Thoracic aorta (tissue), 2 donors: ENCODE measurements around the gene PTGES3. TPM values are rescaled to one million over a fixed set of nuclear protein-coding genes. Genes with fewer than 3 reads are reported as not detected.

Experiments
- ATAC-seq: fragments of 150-250 bp; one replicate; pipeline ENCODE4 v1.8.0; 2017; ENCODE audit warnings: low read depth; ENCODE audit not compliant: insufficient number of reproducible peaks, low FRiP score
- DNase-seq: peaks from one replicate; pipeline ENCODE4 v3.0.0-alpha.2; 2020; ENCODE audit warnings: low spot score
- H3K27ac ChIP-seq, 2 donors: fragments of 200-600 bp; sonication (generic); 1 replicate in 1 of 2; 2 replicates in 1 of 2; pipeline ENCODE4 v1.5.1; 2016; ENCODE audit warnings: mild to moderate bottlenecking in 2 of 2, moderate library complexity in 2 of 2
- H3K27me3 ChIP-seq: fragments of 200-600 bp; sonication (generic); replicated peaks from 2 replicates; pipeline ENCODE4 v1.6.0; 2016; ENCODE audit warnings: mild to moderate bottlenecking; ENCODE audit not compliant: insufficient read depth
- H3K36me3 ChIP-seq: fragments of 200-600 bp; sonication (generic); one replicate; pipeline ENCODE4 v1.5.1; 2016
- H3K4me1 ChIP-seq, 2 donors: fragments of 200-600 bp; sonication (generic); 1 replicate in 1 of 2; 2 replicates in 1 of 2; pipeline versions ENCODE4 v1.5.1 to v1.6.0; 2016; ENCODE audit warnings: low read depth in 2 of 2, mild to moderate bottlenecking in 1 of 2; ENCODE audit not compliant: control insufficient read depth in 1 of 2
- H3K4me3 ChIP-seq: fragments of 200-600 bp; sonication (generic); 2 replicates; pipeline ENCODE4 v1.5.1; 2016; ENCODE audit warnings: mild to moderate bottlenecking
- H3K9me3 ChIP-seq: fragments of 200-600 bp; sonication (generic); 2 replicates; pipeline ENCODE4 v1.5.1; 2016
- total RNA-seq, 2 donors: library from RNA; depleted of rRNA; stranded (reverse); fragments of >200 nt; gene quantifications; one replicate each; pipeline versions ENCODE4 v1.1.0 to v1.2.3, GENCODE V29; 2016
- TF ChIP-seq, protein P1 (sequence below): fragments of 200-600 bp; sonication (generic); IDR thresholded peaks from one replicate; pipeline ENCODE4 v1.5.1; 2019; ENCODE audit warnings: antibody characterized with exemption

The PTGES3 gene
- total RNA-seq, 2 donors from 2014 or later, result 70.4 to 97.6 TPM

DNA sequence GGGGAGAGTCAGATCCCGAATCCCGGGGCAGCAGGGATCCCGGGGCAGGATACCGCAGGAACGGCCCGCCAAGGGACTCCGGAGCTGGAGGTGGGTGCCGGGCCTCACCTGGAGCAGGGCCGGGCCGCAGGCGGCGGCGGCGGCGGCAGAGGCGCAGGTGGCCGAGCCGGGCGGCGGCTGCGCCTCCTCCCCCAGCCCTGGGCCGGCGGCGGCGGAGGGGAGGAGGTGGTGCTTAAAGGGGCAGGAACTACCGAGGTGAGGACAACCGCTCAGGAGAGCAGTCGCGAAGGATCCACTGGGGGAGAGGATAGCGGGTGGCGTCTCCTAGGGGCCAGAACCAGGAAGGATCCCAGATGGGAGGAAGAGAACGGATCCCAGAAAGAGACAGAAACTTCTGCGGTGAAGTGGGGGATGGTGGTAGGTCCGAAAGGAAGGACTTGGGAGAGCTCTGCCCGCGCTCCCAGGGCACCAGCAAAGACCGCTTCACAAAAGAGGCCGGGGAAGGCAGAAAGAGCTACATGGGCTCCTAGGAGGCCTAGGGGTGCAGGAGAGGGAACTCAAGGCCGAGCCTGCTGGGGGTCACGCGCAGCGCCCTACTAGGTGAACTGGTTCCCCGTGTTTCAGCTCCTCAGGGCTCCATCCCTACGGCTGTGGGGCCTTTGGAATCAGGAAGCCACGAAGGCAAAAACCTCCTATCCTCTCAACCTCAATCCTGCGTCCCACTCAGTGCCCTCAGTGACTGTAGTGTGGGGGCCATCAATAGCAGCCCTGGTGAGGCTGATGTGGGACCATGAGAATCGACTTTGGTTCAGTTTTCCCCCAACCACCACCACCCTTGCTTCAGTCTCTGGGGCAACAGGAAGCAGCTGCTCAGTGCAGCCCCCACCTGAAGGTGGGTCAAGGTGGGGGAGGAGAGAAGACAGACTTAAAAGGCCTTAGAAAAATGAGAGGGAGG, 53.0 kb downstream of the PTGES3 start:
- no peaks in the 10 kb centered on the region for H3K27me3 ChIP-seq
- no peak for DNase-seq
- peaks cover 24% of the 10 kb centered on the region for H3K36me3 ChIP-seq
- H3K27ac ChIP-seq, result peak overlapping the region; percentile 87 to 88
- ATAC-seq, result no peak
- TF ChIP-seq, protein P1, sequence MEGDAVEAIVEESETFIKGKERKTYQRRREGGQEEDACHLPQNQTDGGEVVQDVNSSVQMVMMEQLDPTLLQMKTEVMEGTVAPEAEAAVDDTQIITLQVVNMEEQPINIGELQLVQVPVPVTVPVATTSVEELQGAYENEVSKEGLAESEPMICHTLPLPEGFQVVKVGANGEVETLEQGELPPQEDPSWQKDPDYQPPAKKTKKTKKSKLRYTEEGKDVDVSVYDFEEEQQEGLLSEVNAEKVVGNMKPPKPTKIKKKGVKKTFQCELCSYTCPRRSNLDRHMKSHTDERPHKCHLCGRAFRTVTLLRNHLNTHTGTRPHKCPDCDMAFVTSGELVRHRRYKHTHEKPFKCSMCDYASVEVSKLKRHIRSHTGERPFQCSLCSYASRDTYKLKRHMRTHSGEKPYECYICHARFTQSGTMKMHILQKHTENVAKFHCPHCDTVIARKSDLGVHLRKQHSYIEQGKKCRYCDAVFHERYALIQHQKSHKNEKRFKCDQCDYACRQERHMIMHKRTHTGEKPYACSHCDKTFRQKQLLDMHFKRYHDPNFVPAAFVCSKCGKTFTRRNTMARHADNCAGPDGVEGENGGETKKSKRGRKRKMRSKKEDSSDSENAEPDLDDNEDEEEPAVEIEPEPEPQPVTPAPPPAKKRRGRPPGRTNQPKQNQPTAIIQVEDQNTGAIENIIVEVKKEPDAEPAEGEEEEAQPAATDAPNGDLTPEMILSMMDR, result peak; percentile 14
- H3K4me3 ChIP-seq, result peak overlapping the region; percentile 81
- H3K9me3 ChIP-seq, result no peaks in the 10 kb centered on the region
- H3K4me1 ChIP-seq, result peaks cover 42 to 46% of the 10 kb centered on the region in 2 donors

DNA sequence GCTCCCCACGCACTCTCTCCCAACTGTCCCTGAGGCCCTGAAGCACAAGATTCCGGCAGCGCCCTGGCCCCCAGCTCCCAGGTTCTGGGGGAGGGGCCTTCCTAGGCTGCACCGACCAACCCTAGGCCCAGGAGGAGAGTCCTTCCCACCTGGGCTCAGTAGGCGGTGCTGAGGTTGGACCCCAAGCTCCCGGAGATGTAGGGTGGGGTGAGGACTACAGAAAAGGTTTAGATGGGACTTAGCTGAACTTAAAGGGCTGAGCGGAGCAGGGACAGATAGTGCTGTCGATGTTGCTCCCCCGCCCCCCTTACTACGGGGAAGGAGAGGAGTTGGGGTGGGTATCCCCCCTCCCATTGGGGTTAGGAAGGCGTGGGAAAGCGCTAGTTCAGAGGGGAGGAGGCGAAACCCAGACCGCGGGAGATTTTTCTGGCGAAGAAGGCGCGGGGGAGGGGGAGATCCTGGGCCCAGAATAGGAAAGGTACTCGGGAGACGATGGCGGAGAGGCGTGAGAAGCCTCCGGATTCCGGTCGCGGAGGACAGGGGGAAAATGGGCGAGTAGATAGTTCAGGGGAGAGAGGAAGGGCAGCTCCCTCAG, 53.7 kb downstream of the PTGES3 start:
- ATAC-seq (no peak), DNase-seq (no peak)
- no peaks in the 10 kb centered on the region for H3K9me3 ChIP-seq
- no peaks in the 10 kb centered on the region for H3K27me3 ChIP-seq
- peak overlapping the region; percentile 87 to 88 for H3K27ac ChIP-seq
- peak overlapping the region; percentile 81 for H3K4me3 ChIP-seq
- TF ChIP-seq, protein P1, result no peak
- peaks cover 42 to 46% of the 10 kb centered on the region in 2 donors for H3K4me1 ChIP-seq
- H3K36me3 ChIP-seq, result peaks cover 16% of the 10 kb centered on the region

DNA sequence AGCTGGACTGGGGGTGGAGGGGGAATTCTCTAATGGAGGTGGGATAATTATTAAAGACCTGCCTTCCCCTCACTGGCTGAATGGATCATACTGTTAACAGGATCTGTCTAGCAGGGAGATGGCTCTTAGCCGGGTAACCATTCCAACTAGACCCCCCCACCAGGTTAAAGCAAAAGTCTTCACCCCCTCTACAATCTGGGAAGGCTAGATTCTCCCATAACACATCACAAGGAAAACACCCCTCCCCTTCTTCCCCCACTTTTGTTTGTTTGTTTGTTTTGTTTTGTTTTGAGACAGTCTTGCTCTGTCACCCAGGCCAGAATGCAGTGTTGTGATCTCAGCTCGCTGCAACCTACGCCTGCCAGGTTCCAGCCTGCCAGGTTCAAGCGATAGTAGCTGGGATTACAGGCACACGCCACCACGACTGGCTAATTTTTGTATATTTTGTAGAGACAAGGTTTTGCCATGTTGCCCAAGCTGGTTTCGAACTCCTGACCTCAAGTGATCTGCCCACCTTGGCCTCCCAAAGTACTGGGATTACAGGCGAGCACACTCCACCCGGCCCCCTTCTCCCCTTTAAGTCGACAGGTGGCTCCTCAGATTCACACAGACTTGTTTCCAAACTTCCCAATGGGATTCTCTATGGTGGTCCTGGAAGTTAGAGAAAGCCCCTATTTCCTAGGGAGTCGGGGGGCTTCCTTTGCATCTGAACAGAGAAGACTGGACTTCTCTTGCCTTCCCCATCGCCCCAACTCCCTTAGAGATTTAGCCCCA, 54.4 kb downstream of the PTGES3 start:
- ATAC-seq (no peak), DNase-seq (no peak)
- H3K9me3 ChIP-seq, result no peaks in the 10 kb centered on the region
- H3K27ac ChIP-seq, result peak overlapping the region; percentile 87 to 88
- no peaks in the 10 kb centered on the region for H3K27me3 ChIP-seq
- peak overlapping the region; percentile 81 for H3K4me3 ChIP-seq
- peaks cover 11% of the 10 kb centered on the region for H3K36me3 ChIP-seq
- TF ChIP-seq, protein P1, result no peak
- H3K4me1 ChIP-seq, result peaks cover 42 to 47% of the 10 kb centered on the region in 2 donors

DNA sequence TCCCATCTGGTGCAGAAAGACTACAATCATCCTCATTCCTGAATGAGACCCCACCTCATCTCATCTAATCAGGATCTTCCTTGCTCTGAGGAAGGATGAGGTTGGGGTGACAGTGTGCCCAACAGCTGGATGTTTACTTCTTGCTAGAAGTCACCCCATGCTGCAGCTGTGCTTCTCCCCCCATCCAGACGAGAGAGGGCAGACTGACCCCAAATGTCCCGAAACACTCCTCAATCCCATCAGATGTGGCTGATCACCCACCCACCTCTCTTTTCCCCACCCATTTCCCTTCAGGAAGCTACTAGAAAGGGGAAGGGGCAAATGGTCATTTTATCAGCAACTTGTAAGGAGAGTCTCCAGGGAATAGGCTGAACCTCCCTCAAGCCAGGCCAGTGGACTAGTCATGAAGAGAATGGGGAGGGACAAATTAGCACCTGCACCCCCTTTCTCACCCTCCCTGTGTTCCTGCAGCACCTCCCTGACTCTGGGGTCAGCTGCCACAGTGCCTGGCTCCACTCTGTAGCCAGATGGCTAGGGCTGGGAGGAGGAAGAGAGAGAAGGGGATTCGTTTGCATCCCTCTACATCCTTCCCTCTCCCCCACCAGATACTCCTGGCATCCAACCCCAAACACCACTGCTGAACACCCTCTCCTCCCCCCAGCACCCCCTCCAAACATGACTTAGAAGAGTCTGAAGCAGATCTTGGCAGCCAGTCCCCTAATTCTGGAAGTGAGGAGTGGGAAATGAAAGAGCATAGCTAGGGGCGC, 55.2 kb downstream of the PTGES3 start:
- no peak for ATAC-seq
- Histone ChIP-seq H3K4me3 (peak overlapping the region; percentile 81), H3K27ac (peak overlapping the region; percentile 5 to 87), H3K9me3 (no peaks in the 10 kb centered on the region), H3K4me1 (peaks cover 46 to 54% of the 10 kb centered on the region in 2 donors), H3K36me3 (peaks cover 3% of the 10 kb centered on the region), H3K27me3 (no peaks in the 10 kb centered on the region)
- TF ChIP-seq, protein P1, result no peak
- DNase-seq, result no peak
